GM18873 (cell line): ENCODE results near the gene TMEM88.

ENCODE experiments used
- ATAC-seq: cut with Tn5 transposase; IDR thresholded peaks from one replicate; pipeline ENCODE4 v1.9.1; 2021; ENCODE audit warnings: mild to moderate bottlenecking, moderate library complexity, moderate number of reproducible peaks; ENCODE audit not compliant: unreplicated experiment, low FRiP score

Gene TMEM88

DNA sequence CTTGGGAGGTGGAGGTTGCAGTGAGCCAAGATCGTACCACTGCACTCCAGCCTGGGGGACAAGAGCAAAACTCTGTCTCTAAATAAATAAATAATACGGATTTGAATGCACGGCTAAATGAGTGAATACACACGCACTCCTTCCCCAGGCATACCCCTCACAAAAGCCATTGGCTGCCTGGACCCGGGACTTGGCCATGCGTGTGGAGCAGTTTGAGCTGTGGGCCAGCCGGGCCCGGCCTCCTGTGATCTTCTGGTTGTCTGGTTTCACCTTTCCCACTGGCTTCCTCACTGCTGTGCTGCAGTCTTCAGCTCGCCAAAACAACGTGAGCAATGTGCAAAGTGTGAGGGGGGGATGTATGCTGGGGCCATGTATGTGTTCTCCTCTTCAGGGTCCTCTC, 22.4 kb upstream of the TMEM88 start:
- no peak for ATAC-seq

DNA sequence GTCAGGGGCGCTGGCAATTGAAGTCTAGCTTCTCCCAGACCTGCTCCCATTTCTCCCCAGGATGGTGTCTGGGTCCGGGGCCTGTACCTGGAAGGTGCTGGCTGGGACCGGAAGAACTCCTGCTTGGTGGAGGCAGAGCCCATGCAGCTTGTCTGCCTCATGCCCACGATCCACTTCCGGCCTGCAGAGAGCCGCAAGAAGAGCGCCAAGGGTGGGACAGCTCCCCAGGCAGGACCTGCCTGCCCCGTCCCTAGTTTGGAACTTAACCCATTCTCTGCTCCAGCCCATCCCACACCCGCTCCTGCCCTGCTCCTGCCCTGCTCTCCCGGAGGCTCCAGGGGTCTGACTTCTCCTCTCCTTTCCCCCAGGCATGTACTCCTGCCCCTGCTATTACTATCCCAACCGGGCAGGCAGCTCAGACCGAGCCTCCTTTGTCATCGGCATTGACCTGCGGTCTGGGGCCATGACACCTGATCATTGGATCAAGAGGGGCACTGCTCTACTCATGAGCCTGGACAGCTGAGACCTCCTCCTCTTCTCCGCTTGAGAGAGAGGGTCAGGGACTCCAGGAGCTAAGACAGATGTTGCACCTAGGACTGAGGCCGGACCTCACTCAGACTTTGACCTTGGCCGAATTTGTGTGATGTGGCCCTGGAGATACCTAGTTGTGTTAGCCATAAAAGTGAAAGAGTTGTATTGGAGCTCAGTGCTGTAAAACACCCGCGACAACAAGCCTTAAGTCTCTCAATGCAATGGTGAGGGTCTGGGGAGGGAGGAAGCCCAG, 21.7 kb upstream of the TMEM88 start:
- no peak for ATAC-seq

DNA sequence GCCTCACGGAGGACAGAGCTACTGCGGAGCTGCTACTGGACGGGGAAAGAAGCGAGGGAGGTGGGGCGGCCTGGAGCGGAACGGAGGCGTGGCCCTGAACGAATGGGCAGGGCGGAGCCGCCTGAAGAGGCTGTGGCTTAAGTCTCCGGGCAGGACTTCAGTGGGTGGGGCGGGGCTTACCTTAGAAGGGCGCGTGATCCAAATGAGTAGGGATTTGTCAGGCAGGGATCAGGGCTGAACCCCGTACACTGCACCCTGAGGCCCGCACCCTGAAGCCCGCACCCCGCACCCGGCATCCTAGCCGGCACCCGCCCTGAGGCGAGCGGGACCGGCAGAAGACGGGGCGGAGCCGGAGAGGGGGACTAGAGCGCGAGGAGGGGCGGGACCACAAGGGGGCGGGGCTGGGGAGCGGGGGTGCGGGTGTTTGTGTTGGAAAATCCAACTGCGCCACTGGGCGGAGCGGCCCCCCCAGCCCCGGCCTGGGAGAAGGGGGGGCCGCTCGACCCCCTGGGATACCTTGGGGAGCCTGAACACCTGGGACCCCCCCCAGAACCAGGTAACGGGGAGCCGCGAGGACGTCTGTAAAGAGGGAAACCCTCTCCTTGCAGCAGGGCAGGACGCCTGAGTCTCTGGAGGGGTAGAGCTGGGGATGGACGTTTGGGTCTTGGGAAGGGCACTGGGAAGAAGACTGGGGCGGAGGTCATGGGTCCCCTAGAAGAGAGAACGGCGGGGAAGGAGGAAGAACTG, 20.9 kb upstream of the TMEM88 start, which contains the start of gene KDM6B:
TSS of gene KDM6B (plus strand) at position 423 of the 747 bp plus-strand sequence. CDS start 11,338 bp downstream, outside the sequence.
- ATAC-seq = peak; percentile 32

DNA sequence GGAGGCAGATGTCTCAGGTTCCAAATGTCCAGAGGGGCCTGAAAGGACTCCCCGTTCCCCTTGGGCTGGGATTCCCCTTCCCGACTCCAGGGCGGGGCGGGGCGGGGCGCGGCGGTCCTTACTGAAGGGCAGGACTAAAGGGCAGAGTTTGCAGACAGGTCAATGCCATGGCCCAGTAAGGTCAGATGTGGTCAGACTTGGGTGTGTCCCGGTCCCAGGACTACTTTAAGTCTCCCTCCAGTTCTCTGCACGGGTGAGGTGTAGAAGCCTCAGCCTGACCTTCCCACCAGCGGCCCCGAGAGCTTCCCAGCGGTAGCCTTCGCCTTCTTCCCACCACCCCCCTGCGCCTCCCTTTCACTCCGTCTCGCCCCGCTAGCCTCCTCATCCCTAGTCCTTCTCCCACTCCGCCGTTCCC, 20.3 kb upstream of the TMEM88 start:
- no peak for ATAC-seq

DNA sequence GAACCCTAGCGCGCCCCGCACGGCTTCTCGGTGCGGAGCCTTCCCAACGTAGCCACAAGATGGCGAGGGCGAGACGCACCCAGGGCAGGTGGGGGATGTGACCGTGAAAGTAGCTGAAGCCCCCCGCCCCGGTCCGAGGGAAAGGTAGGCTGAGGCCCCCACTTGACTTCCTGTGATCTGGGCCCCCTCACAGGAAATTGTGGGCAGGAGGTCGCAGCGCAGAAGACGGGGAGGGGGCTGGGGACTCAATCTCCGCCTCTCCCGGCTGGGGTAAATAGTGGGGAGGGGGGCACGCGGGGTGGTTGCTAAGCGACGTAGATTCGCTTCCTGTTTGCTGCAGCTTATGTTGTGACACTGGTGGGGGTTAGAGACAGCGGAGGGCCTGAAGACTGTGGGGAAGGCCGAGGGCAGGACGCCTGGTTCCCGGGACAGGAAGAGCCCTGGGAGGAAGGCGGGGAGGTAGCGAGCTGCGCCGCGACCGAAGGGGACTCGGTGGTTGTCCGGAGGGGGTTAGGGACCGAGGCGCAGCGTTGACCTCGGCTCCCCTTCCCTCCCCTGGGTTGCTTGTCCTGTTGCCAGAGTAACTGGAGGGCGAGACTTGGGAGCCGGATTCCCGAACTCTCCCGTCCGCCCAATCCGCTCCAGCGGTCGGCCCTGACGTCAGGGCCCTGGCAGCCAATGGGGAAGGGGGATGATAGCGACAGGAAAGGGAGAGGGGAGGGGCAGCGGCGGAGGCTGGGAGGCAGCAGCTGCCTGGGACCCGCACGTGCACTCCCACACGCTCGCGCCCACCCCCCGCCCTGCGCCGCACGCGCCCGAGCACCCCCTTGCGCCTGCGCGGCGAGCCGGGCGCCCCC, 19.7 kb upstream of the TMEM88 start:
- peak; percentile 34 for ATAC-seq

DNA sequence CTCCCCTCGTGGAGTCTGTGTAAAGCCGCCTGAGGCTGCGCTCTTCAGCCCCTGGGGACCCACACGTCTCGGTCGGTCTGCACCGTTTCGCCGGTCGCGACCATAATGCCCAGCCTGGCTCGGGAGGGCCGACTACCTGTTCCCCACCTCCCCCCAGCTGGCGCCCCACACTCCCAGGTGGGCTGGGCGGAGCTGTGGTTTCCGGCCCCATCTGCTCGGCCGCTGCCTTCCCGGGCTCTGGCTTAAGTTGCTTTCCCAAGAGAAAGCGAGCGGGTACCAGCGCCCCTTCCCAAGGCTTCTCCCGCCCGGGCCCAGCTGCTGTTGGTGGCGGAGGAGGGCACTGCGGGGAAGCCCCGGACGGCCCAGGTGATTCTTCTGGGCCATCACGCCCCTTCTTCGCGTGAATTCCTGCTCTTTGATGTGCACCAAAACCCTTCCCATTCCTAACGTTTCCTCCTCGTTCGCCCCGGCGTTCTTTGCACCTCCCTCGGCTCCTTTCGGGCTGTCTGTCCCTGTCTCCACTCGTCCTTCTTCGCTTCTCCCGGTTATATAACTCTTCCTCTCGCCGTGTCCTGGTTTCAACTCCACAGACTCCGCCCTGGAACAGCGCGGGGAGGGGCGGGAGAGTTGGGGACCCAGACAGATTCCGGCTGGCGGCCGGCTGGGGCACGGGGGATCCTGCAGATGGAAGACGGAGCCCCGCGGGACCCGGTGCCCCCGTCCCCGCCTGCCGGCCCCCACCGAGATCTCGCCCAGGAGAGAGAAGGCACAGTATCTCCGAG, 18.9 kb upstream of the TMEM88 start:
- peak; percentile 33 for ATAC-seq

DNA sequence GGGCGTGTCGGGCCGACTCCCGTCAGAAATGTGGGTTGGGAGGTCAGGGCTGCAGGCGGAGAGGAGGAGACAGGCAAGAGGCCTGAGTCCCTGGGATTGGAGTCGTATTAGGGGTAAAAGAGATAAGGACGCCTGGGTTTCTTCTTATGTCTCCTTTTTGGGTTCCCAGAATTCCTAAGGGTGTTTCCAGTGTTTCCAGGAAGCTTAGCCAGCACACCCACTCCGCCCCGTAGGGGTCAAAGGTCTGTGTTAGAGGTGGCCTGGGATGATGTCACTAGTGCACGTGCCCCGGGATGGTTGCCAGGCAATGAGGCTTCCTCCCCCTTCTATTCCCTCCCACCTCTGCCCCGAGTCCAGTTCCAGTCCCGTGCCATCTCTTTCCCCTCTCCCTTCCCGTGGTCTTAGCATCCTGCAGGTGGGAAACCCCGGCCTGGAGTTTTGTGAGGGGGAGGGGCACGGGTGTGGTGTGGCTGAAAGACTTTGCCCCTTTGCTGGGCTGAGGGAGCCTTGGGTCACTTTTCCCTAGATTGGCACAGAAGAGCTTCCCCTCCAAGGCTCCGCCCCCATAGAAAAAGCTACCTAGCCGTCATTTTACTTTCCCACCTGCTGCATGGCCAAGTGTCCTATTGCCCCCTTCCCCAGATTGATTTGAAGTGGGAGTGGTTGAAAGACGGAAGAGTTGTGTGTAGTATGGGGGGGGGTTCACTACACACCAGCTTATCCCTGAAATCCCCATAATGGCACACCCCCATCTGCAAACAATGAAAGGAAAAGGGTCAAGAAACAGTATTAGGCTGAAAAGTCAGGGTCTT, 18.1 kb upstream of the TMEM88 start:
- no peak for ATAC-seq

DNA sequence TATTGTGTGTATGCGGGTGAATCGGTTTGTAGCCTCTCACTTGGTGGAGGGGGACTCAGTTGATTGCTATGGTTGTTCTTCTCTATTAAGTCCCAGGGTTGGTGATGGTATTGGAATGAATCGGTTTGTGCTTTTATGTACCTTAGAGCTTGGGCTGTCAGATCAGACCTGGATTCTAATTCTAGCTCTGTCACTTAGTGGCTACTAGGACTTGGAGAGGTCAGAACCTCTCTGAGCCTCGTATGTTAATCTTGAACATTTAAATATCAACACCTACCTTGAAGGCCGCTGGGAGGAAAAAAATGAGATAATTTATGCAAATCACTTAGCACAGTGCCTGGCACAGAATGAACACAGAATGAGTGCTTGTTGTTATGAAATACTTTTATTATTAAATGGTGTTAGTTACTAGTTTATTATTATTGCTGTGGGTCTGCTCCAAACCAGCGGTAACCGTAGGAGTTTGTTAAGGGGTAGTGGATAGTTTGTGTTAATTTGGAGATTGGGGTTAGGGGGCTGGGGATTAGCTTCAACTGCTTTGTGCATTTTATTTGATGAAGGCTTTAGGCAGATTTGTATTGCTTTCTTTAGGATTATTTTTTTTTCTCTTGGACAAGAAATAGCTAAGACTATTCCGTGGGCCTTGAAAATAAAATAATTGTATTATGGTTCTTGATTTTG, 17.3 kb upstream of the TMEM88 start:
- ATAC-seq = no peak

DNA sequence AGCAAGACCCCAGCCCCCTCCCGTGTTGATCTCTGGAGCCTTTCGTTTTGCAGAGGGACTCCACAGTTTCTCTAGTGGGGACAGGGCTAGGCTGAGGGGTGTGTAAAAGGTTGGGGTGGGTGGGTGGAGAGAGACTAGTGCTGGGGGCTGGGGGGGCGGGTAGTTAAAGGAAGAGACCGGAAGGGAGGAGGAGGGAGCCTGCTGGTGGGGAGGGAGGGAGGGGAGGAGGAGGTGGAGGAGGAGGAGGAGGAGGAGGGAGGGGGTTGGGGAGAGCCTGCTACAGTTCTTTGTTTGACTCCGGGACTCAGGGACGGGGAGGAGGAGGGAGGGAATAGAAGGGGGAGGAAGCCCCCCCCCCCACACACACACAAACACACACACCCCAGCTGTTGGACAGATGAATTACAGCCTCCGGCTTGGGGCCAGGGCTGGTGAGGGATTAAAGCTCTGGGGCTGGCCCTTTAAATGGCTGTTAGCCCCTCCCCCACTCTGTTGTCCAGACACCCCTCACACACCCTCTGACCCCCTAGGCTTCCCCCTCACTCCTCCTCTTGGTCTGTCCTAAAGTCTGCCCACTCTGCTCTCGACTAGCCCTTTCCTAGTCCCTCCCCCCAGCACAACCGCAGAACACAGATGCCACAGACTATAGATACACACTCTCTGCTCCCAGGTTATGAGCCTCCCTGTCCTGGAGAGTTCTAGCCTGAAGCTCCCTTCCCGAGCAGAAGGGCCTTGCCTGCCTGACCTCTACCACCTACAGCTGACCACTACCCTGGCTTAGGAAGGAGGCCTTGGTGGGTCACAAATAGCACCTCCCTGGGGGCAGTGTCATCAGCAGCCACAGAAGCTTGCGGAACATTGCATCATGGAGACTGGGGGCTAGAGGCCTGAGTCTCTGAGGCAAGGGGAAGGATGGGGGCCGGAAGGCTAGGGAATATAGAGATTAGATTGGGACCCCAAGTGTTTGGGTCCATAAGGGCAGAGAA, 16.5 kb upstream of the TMEM88 start:
- no peak for ATAC-seq

DNA sequence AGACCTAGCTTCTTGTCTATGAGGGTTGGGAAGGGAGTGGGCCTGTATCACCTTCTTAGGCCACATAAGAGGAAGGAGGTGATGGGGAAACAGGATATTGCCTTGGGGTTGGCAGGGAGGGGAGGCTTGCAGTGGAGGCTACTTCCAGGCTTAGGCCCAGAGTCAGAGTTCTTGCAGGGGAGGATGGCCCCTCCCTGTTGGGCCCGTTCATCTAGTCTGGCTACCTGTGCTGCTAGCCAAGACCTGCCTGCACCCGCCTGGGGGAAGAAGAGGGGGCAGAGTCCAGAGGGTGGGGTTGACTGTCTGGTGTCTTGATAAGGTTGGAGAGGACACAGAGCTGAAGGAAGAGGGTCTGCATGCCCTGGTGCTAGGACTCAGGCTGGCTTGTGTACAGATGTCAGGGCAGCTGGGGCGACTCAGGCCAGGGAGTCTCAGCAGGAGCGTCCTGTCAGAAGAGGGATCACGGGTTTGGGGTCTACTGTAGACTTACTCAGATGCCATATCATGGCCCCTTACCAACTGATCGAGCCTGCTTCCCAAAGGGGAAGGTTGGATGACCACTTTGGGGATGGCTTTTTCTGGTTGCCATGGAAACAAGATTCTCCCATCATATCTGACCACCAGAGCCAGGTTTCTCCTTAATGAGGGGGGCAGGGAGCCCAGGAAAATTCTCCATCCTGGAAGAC, 15.5 kb upstream of the TMEM88 start:
- ATAC-seq = no peak

DNA sequence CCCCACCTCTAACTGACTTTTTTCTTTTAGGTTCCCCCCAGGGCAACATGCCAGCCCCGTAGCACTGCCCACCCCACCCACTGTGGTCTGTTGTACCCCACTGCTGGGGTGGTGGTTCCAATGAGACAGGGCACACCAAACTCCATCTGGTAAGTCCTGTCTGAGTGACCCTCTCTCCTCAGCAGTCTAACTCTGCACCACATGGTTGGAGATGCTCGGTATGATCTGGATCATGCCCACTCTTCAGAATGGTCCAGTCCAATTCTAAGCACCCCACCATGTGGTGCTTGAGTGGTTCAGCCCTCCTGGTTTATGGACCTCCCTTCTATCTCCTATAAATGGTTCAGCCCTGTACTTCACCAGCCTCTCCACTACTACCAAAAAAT, 15.0 kb upstream of the TMEM88 start:
- no peak for ATAC-seq

DNA sequence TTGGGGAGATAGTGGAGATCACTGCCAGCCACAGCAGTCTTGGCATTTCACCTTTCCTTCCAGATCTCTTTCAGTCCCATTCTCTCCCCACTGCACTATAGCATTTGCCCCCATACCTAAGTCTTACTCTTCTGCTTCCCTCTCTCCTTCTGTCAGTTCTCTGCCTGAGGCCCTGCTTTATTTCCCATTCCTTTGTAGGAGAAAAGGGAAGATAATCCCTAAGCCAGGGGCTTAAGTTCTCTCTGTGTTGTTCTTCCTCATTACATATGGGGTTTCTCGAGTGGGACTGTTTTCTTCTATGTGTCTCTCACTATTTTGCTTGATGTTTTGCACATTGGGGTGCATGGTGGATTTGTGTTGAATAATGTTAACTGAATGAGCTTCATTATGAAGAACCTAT, 14.4 kb upstream of the TMEM88 start:
- no peak for ATAC-seq

DNA sequence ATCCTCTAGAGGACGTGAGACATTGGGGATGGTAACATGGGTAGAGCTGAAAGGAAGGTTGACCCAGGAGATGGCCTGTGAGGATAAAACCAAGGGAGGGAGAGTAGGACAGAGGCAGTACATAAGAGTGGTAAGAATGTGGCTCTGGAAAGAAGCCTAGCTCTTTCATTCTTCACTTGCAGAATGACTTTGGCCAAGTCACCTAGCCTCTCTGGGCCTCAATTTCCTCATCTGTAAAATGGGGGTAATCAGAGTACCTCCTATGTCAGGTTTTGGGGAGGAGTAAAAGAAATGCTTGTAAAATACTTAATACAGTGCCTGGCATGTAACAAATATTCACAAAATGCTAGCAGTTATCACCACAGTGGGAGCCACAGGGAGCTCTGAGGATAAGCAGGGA, 14.0 kb upstream of the TMEM88 start:
- ATAC-seq = no peak

DNA sequence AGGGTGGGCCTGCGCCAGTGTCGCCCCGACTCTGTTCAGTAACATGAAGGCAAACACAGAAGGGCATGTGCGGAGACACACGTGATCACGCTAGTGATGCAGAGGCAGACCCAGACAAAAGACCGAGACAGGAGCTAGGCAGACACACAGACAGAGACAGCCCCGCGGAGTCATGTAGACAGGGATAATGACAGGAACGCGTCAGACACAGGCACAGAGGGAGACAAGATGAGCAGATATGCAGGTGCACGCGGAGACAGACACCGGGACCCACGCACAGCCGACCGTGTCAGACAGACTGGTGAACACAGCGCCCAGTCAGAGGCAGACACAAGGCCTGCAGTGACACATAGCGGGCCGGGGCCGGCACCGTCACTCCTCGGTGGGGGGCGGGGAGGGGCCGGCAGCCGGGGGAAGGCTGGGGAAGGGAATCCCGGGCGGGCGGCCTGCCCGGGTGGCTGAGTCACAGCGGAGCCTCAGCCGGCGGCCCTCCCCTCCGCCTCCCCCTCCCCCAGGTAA, 13.4 kb upstream of the TMEM88 start:
- peak; percentile 1 for ATAC-seq

DNA sequence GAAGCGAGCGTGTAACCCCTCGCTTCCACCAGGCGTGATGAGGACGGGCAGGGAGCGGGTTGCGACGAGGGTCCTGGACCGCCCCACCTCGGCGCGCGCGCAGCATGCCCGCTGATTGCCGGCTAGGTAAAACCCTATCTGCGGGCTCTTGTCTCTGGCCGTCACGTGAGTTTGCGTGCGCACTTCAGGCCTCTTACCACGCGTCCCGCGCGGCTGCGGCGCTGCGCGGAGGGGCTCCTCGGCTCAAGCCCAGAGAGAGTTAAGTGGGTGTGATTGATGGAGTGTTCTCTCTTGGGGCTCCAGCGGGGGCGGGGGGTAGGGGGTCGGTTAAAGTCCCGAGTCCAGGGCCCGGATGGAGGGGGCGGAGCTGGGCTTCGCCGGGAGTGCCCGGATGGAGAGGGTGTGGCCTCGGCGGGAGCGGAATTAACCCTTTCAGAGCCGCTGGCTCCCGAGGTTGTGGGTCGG, 12.9 kb upstream of the TMEM88 start:
- peak; percentile 12 for ATAC-seq

DNA sequence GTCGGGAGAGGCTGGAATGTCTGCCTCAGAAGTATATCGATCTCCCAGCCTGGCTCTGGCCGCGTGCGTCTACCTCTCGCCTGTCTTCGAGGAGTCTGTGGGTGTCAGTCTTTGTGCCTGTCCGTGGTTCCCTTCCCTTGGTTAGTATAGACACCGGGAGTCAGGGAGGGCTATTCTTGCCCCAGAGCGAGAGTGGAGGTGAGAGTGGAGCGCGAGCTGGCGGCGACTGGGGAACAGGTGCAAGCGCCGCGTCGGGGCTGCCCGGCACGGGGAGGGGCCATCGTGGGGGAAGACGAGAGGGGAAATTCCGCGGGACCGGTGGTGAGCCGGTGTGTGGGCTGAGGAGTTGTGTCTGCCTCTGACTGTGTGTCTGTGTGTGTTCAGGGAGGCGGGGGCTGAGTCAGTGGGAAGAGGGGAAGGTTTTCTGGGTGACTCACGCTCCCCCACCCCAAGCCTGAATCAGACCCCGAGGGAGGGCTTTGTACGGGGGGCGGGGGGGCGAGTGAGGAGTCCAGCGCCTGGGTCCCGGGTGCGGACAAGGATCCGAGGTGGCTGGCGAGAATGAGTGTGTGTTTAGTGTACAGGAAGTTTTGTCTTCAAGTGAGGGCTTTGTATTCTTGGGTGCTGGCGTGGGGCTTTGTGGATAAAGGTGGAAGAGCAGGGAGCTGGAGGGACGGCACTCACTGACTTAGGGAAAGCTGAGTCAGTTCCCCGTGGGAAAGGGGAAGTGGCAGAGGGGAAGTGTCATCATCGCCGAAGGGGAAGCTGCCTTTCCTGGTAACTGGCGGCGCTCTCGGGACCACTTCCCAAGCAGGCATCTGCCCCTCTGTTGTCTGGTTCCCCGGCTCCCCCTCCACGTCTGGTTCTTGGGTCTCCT, 12.2 kb upstream of the TMEM88 start:
- peak; percentile 27 for ATAC-seq
